Muscle layer of duodenum (tissue), 2 donors: Measurements from ENCODE around the gene MAFB.

ENCODE experiments used
- H3K27ac ChIP-seq: one replicate; pipeline ENCODE4 v1.7.0; 2013; ENCODE audit warnings: mild to moderate bottlenecking, low read length
- H3K27me3 ChIP-seq: one replicate; pipeline ENCODE4 v1.7.0; 2013; ENCODE audit warnings: low read depth, mild to moderate bottlenecking, control low read depth, low read length
- H3K36me3 ChIP-seq, 2 donors: one replicate each; pipeline ENCODE4 v1.7.0; 2013; ENCODE audit warnings: low read length in 2 of 2, control low read depth in 1 of 2, mild to moderate bottlenecking in 1 of 2; ENCODE audit not compliant: insufficient read depth in 2 of 2, control insufficient read depth in 1 of 2
- H3K4me1 ChIP-seq, 2 donors: one replicate each; pipeline ENCODE4 v1.7.0; 2013; ENCODE audit warnings: low read length in 2 of 2, mild to moderate bottlenecking in 2 of 2, control low read depth in 1 of 2, moderate library complexity in 1 of 2; ENCODE audit not compliant: insufficient read depth in 2 of 2, control insufficient read depth in 1 of 2
- H3K4me3 ChIP-seq, 2 donors: one replicate each; pipeline ENCODE4 v1.7.0; 2013; ENCODE audit warnings: low read length in 2 of 2, low read depth in 1 of 2, mild to moderate bottlenecking in 1 of 2
- H3K9me3 ChIP-seq, 2 donors: one replicate each; pipeline ENCODE4 v1.7.0; 2013; ENCODE audit warnings: low read length in 2 of 2, control low read depth in 1 of 2, mild to moderate bottlenecking in 1 of 2; ENCODE audit not compliant: control insufficient read depth in 1 of 2
- donor health status: healthy.

The MAFB gene

GRCh38 chr20:40679184-40679583 lies 9.9 kb downstream of the MAFB start:
- Histone ChIP-seq H3K36me3 (no peaks in the 10 kb centered on the region), H3K27me3 (peaks cover 7% of the 10 kb centered on the region), H3K4me1 (peaks cover 6% of the 10 kb centered on the region in 2 donors), H3K4me3 (no peak overlapping the region), H3K27ac (no peak overlapping the region), H3K9me3 (no peaks in the 10 kb centered on the region)

- H3K27ac ChIP-seq = no peak overlapping the region
- no peak overlapping the region for H3K4me3 ChIP-seq
- H3K27me3 ChIP-seq = peaks cover 2% of the 10 kb centered on the region
- H3K36me3 ChIP-seq = no peaks in the 10 kb centered on the region
- no peaks in the 10 kb centered on the region for H3K9me3 ChIP-seq
- H3K4me1 ChIP-seq = peaks cover 3 to 6% of the 10 kb centered on the region in 2 donors
These were observed 10.7 kb downstream of the MAFB start for GRCh38 chr20:40678286-40678875.

- Histone ChIP-seq H3K27ac (no peak overlapping the region), H3K9me3 (no peaks in the 10 kb centered on the region), H3K4me3 (no peak overlapping the region), H3K4me1 (peaks cover 0 to 6% of the 10 kb centered on the region in 2 donors), H3K36me3 (no peaks in the 10 kb centered on the region), H3K27me3 (no peaks in the 10 kb centered on the region)
These were observed 11.6 kb downstream of the MAFB start for GRCh38 chr20:40677343-40677924.

- Histone ChIP-seq H3K36me3 (no peaks in the 10 kb centered on the region), H3K4me3 (no peak overlapping the region), H3K9me3 (no peaks in the 10 kb centered on the region), H3K27ac (no peak overlapping the region), H3K27me3 (no peaks in the 10 kb centered on the region), H3K4me1 (no peaks in the 10 kb centered on the region)
These were observed 12.4 kb downstream of the MAFB start for GRCh38 chr20:40676491-40677269.

GRCh38 chr20:40675599-40676221 lies 13.3 kb downstream of the MAFB start:
- no peak overlapping the region for H3K4me3 ChIP-seq
- no peaks in the 10 kb centered on the region for H3K27me3 ChIP-seq
- H3K27ac ChIP-seq = no peak overlapping the region
- no peaks in the 10 kb centered on the region for H3K36me3 ChIP-seq
- no peaks in the 10 kb centered on the region for H3K4me1 ChIP-seq
- H3K9me3 ChIP-seq = no peaks in the 10 kb centered on the region

- H3K4me3 ChIP-seq = no peak overlapping the region
- no peaks in the 10 kb centered on the region for H3K9me3 ChIP-seq
- no peak overlapping the region for H3K27ac ChIP-seq
- H3K27me3 ChIP-seq = no peaks in the 10 kb centered on the region
- H3K36me3 ChIP-seq = no peaks in the 10 kb centered on the region
- H3K4me1 ChIP-seq = no peaks in the 10 kb centered on the region
These were observed 15.6 kb downstream of the MAFB start for GRCh38 chr20:40673442-40673841.

- Histone ChIP-seq H3K4me1 (no peaks in the 10 kb centered on the region), H3K27ac (no peak overlapping the region), H3K4me3 (no peak overlapping the region), H3K36me3 (no peaks in the 10 kb centered on the region), H3K9me3 (no peaks in the 10 kb centered on the region), H3K27me3 (no peaks in the 10 kb centered on the region)
These were observed 16.9 kb downstream of the MAFB start for GRCh38 chr20:40672095-40672494.

GRCh38 chr20:40670253-40670652 lies 18.8 kb downstream of the MAFB start:
- Histone ChIP-seq H3K27me3 (no peaks in the 10 kb centered on the region), H3K27ac (no peak overlapping the region), H3K4me3 (no peak overlapping the region)

GRCh38 chr20:40669692-40670091 lies 19.3 kb downstream of the MAFB start:
- Histone ChIP-seq H3K4me1 (no peaks in the 10 kb centered on the region), H3K4me3 (no peak overlapping the region), H3K36me3 (no peaks in the 10 kb centered on the region), H3K27ac (no peak overlapping the region), H3K27me3 (no peaks in the 10 kb centered on the region), H3K9me3 (no peaks in the 10 kb centered on the region)

More at GRCh38 chr20:40670253-40670652, 18.8 kb downstream of the MAFB start:
- Histone ChIP-seq H3K4me1 (no peaks in the 10 kb centered on the region), H3K9me3 (no peaks in the 10 kb centered on the region), H3K36me3 (no peaks in the 10 kb centered on the region)

GRCh38 chr20:40668449-40669228 lies 20.4 kb downstream of the MAFB start:
- H3K9me3 ChIP-seq = no peaks in the 10 kb centered on the region
- H3K27ac ChIP-seq = no peak overlapping the region
- no peaks in the 10 kb centered on the region for H3K27me3 ChIP-seq
- no peaks in the 10 kb centered on the region for H3K4me1 ChIP-seq
- H3K4me3 ChIP-seq = no peak overlapping the region
- H3K36me3 ChIP-seq = no peaks in the 10 kb centered on the region

GRCh38 chr20:40667503-40667902 lies 21.5 kb downstream of the MAFB start:
- Histone ChIP-seq H3K27ac (no peak overlapping the region), H3K36me3 (no peaks in the 10 kb centered on the region), H3K4me1 (no peaks in the 10 kb centered on the region), H3K27me3 (no peaks in the 10 kb centered on the region), H3K4me3 (no peak overlapping the region), H3K9me3 (no peaks in the 10 kb centered on the region)
